GM19351 (cell line): Measurements from ENCODE around the gene GPC2.

Experiments
- ATAC-seq: cut with Tn5 transposase; IDR thresholded peaks from one replicate; pipeline ENCODE4 v1.9.1; 2021; ENCODE audit warnings: mild to moderate bottlenecking, moderate library complexity; ENCODE audit not compliant: unreplicated experiment

Gene GPC2

GRCh38 chr7:100170101-100170897 is 6.9 kb downstream of the GPC2 start:
- ATAC-seq = no peak

GRCh38 chr7:100169147-100169850 is 7.9 kb downstream of the GPC2 start:
- no peak for ATAC-seq

- no peak for ATAC-seq
Measured at GRCh38 chr7:100167912-100168323, 9.3 kb downstream of the GPC2 start.

- ATAC-seq = no peak
Measured at GRCh38 chr7:100166970-100167911, 9.9 kb downstream of the GPC2 start.

- ATAC-seq = no peak
Measured at GRCh38 chr7:100166317-100166940, 10.8 kb downstream of the GPC2 start.

- no peak for ATAC-seq
Measured at GRCh38 chr7:100163871-100164270, 13.3 kb downstream of the GPC2 start.

- ATAC-seq = no peak
Measured at GRCh38 chr7:100163006-100163531, 14.1 kb downstream of the GPC2 start.

GRCh38 chr7:100160067-100160466 is 17.1 kb downstream of the GPC2 start:
- ATAC-seq = no peak

- ATAC-seq = no peak
Measured at GRCh38 chr7:100159099-100159623, 18.0 kb downstream of the GPC2 start.

GRCh38 chr7:100158229-100159098 is 18.7 kb downstream of the GPC2 start, which contains the start of gene TRAPPC14:
Gene TRAPPC14, minus strand, starts transcription at chr7:100158723. Its CDS starts 224 bp downstream, at chr7:100158499.
- ATAC-seq = peak; percentile 90

- no peak for ATAC-seq
Measured at GRCh38 chr7:100157334-100158228, 19.6 kb downstream of the GPC2 start.

- no peak for ATAC-seq
Measured at GRCh38 chr7:100157069-100157333, 20.2 kb downstream of the GPC2 start.

- ATAC-seq = no peak
Measured at GRCh38 chr7:100156331-100157068, 20.7 kb downstream of the GPC2 start.

GRCh38 chr7:100155553-100156317 is 21.4 kb downstream of the GPC2 start:
- ATAC-seq = no peak

- no peak for ATAC-seq
Measured at GRCh38 chr7:100154651-100155491, 22.3 kb downstream of the GPC2 start.
